ENCODE data around the gene RC3H2. TPM values are rescaled to one million over a fixed set of nuclear protein-coding genes. Genes with fewer than 3 reads are reported as not detected.

RC3H2 gene
- total and polyA plus RNA-seq, 2 donors (not counting 3 experiments of a cell fraction or from before 2014, with no cell fraction given): 25.3 to 63.0 TPM

DNA sequence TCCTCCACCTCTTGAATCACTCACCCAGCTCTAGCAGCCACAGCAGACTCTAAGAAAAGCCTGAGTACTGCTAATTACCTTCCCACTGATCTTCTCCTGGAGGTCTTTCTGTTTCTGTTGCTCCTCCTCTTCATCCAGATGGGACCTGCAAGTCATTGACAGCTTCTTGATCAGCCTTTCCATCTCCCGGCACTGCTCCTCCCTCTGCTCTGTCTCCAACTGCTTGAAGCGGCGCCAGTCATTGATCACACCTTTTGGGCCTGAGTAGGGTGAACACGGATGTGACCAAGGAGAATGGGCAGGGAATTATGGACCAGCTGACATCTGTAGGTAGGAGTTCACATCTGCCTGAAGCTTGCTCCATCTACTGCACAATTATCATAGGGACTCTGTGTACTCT, 82.2 kb downstream of the RC3H2 start:
- Histone ChIP-seq H3K9ac (replicated peaks; ENCODE audit: extremely low read depth, insufficient read depth, low read length) (no peak overlapping the region), H3K79me2 (ENCODE audit: control insufficient read depth, insufficient read depth, low read length) (peaks cover 25% of the 10 kb centered on the region), H2AFZ (ENCODE audit: low read depth, low read length) (no peak overlapping the region), H3K27ac (ENCODE audit: insufficient read depth, low read depth, low read length) (peak overlapping the region; percentile 97), H4K20me1 (replicated peaks; ENCODE audit: control insufficient read depth, extremely low read depth, insufficient read depth, low read length) (no peaks in the 10 kb centered on the region), H3K27me3 (ENCODE audit: control insufficient read depth in 2 of 2, insufficient read depth in 2 of 2, low read length in 2 of 2) (no peaks in the 10 kb centered on the region), H3K4me3 (replicated peaks in 1 of 3; ENCODE audit: insufficient read depth in 1 of 3, low read depth in 1 of 3, low read length in 3 of 3) (no peak overlapping the region), H3K36me3 (ENCODE audit: control insufficient read depth in 2 of 2, extremely low read depth in 1 of 2, insufficient read depth in 2 of 2, low read length in 2 of 2) (peaks cover 7 to 16% of the 10 kb centered on the region in 2 experiments), H3K9me3 (replicated peaks; ENCODE audit: control insufficient read depth, insufficient read depth, low read length) (no peaks in the 10 kb centered on the region), H3K4me1 (ENCODE audit: control insufficient read depth, extremely low read depth, insufficient read depth, low read length) (peaks cover 63% of the 10 kb centered on the region), H3K9me1 (replicated peaks; ENCODE audit: control insufficient read depth, extremely low read depth, insufficient read depth, low read length) (no peaks in the 10 kb centered on the region), H3K4me2 (ENCODE audit: insufficient read depth, low read length) (no peak overlapping the region)
- CTCF ChIA-PET: interaction anchor here (0.8 kb wide), 1 partner anchor 12 kb away, joined by 3 read pairs; no protein-coding TSS in a partner anchor
- intact Hi-C loops (cut with micrococcal nuclease) (loop anchor here (10.0 kb wide), 1 partner anchor 1538 kb away; no protein-coding TSS in a partner anchor), dilution Hi-C loops (cut with MboI; ENCODE audit: extremely low pct_ligation_motif_present, low sequenced_read_pairs) (no loop called here)
- TF ChIP-seq POLR2A (IDR thresholded peaks at IDR 0.05; ENCODE audit: low read depth, low read length) (no peak), FOS (IDR thresholded peaks at IDR 0.05; ENCODE audit: borderline replicate concordance, insufficient read depth, low read length) (no peak), JUN (IDR thresholded peaks at IDR 0.05; ENCODE audit: borderline replicate concordance, insufficient read depth, insufficient read length, low read depth) (no peak)
- TF ChIP-seq, protein P1, sequence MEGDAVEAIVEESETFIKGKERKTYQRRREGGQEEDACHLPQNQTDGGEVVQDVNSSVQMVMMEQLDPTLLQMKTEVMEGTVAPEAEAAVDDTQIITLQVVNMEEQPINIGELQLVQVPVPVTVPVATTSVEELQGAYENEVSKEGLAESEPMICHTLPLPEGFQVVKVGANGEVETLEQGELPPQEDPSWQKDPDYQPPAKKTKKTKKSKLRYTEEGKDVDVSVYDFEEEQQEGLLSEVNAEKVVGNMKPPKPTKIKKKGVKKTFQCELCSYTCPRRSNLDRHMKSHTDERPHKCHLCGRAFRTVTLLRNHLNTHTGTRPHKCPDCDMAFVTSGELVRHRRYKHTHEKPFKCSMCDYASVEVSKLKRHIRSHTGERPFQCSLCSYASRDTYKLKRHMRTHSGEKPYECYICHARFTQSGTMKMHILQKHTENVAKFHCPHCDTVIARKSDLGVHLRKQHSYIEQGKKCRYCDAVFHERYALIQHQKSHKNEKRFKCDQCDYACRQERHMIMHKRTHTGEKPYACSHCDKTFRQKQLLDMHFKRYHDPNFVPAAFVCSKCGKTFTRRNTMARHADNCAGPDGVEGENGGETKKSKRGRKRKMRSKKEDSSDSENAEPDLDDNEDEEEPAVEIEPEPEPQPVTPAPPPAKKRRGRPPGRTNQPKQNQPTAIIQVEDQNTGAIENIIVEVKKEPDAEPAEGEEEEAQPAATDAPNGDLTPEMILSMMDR (IDR thresholded peaks at IDR 0.05; ENCODE audit: extremely low read depth in 1 of 2, insufficient read depth in 1 of 2, low read depth in 1 of 2, low read length in 2 of 2): no peak
- TF ChIP-seq, protein P2, sequence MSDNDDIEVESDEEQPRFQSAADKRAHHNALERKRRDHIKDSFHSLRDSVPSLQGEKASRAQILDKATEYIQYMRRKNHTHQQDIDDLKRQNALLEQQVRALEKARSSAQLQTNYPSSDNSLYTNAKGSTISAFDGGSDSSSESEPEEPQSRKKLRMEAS (IDR thresholded peaks at IDR 0.05; ENCODE audit: insufficient read depth, insufficient read length): no peak
- FAIRE-seq (no peak), DNase-seq (ENCODE audit: low read depth, low spot score) (no peak)
- no TSS peak for BruUV-seq (replicated peaks)
- POLR2A ChIA-PET: no interaction called here

- DNase-seq (ENCODE audit: low read depth, low spot score): no peak
- Histone ChIP-seq H2AFZ (ENCODE audit: low read depth, low read length) (no peak overlapping the region), H3K4me2 (ENCODE audit: insufficient read depth, low read length) (peak overlapping the region; percentile 7), H3K9me1 (replicated peaks; ENCODE audit: control insufficient read depth, extremely low read depth, insufficient read depth, low read length) (no peaks in the 10 kb centered on the region), H3K9ac (replicated peaks; ENCODE audit: extremely low read depth, insufficient read depth, low read length) (peak overlapping the region; percentile 61), H3K4me1 (ENCODE audit: control insufficient read depth, extremely low read depth, insufficient read depth, low read length) (peaks cover 66% of the 10 kb centered on the region), H3K4me3 (replicated peaks in 1 of 3; ENCODE audit: insufficient read depth in 1 of 3, low read depth in 1 of 3, low read length in 3 of 3) (no peak overlapping the region), H3K9me3 (replicated peaks; ENCODE audit: control insufficient read depth, insufficient read depth, low read length) (no peaks in the 10 kb centered on the region), H3K27me3 (ENCODE audit: control insufficient read depth in 2 of 2, insufficient read depth in 2 of 2, low read length in 2 of 2) (no peaks in the 10 kb centered on the region), H3K79me2 (ENCODE audit: control insufficient read depth, insufficient read depth, low read length) (peaks cover 23% of the 10 kb centered on the region), H3K36me3 (ENCODE audit: control insufficient read depth in 2 of 2, extremely low read depth in 1 of 2, insufficient read depth in 2 of 2, low read length in 2 of 2) (peaks cover 7 to 16% of the 10 kb centered on the region in 2 experiments), H3K27ac (ENCODE audit: insufficient read depth, low read depth, low read length) (peak overlapping the region; percentile 97), H4K20me1 (replicated peaks; ENCODE audit: control insufficient read depth, extremely low read depth, insufficient read depth, low read length) (no peaks in the 10 kb centered on the region)
- BruUV-seq (replicated peaks): TSS peak; percentile 70
- intact Hi-C loops (cut with micrococcal nuclease): loop anchor here (10.0 kb wide), 1 partner anchor 1537 kb away; no protein-coding TSS in a partner anchor
- dilution Hi-C loops (cut with MboI; ENCODE audit: extremely low pct_ligation_motif_present, low sequenced_read_pairs): no loop called here
- FAIRE-seq: no peak
- ChIA-PET POLR2A (interaction anchor here (1.5 kb wide), 1 partner anchor 109 kb away, joined by 4 read pairs; the partner anchor contains the start of gene ZBTB26), CTCF (interaction anchor here (1.2 to 1.5 kb wide), 2 partner anchors 12 to 723 kb away, joined by 3 read pairs; no protein-coding TSS in a partner anchor)
- TF ChIP-seq JUN (IDR thresholded peaks at IDR 0.05; ENCODE audit: borderline replicate concordance, insufficient read depth, insufficient read length, low read depth): no peak
- no peak for TF ChIP-seq POLR2A (IDR thresholded peaks at IDR 0.05; ENCODE audit: low read depth, low read length)
- TF ChIP-seq, protein P2 (IDR thresholded peaks at IDR 0.05; ENCODE audit: insufficient read depth, insufficient read length): no peak
- TF ChIP-seq, protein P1 (IDR thresholded peaks at IDR 0.05; ENCODE audit: extremely low read depth in 1 of 2, insufficient read depth in 1 of 2, low read depth in 1 of 2, low read length in 2 of 2): no peak
These were observed 83.1 kb downstream of the RC3H2 start for GRCh38 chr9:122822056-122822455.

Measured in endothelial cell of umbilical vein (primary cell).